ENCODE results near the gene RETREG3. TPM values are rescaled to one million over a fixed set of nuclear protein-coding genes. Genes with fewer than 3 reads are reported as not detected.

Gene RETREG3
- total and polyA plus RNA-seq, 11 donors: 12.2 to 39.0 (median 24.9) TPM

DNA sequence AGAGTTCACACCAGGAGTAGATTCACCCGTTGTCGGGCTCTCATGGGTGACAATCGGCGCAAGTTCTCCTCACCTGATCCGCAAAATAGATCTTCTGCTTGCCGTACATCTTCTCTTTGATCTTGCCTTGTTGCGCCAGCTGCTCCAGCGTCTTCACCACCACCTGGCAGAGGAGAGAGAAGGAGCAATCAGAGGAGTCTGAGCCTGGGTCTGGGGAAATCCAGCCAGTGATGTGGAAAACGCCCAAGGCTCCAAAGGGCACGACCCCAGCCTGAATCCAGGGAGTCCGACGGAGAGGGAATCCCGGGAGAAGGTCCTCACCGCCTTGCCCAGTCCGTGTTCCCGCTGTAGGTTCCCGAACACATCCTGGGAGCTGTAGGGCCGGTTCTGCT is 32.0 kb downstream of the RETREG3 start:
- ATAC-seq (no peak), DNase-seq (peak in 1 of 5 donors; percentile 35)
- intact Hi-C loops (cut with DNase I): loop anchor here in 5 of 10 donors (1.0 to 10.0 kb wide), 5 partner anchors 32 to 360 kb away; partner anchors contain the start of genes RAMP2 (in 3 of the 5), PLEKHH3 (in 2 of the 5), RETREG3 (in 1 of the 5) and TUBG1 (in 1 of the 5)
- no peaks in the 10 kb centered on the region for H3K9me3 ChIP-seq
- no peak for TF ChIP-seq POLR2A (IDR thresholded peaks at IDR 0.05)
- TF ChIP-seq CTCF (IDR thresholded peaks at IDR 0.05): no peak
- WGBS, 4 donors: 3 to 10% (median 5%) methylated on average over 18 of the region's 18 CpGs
- peak overlapping the region; percentile 22 to 96 (median 65) for H3K4me3 ChIP-seq
- H3K4me1 ChIP-seq: peaks cover 0 to 32% (median 14%) of the 10 kb centered on the region in 12 donors
- peak overlapping the region in 10 of 12 donors; percentile 85 to 99 (median 91) for H3K27ac ChIP-seq
- no peaks in the 10 kb centered on the region for H3K27me3 ChIP-seq
- peaks cover 0 to 69% (median 61%) of the 10 kb centered on the region in 9 donors for H3K36me3 ChIP-seq

GRCh38 chr17:42574463-42574862 is 34.7 kb downstream of the RETREG3 start:
- ATAC-seq (no peak), DNase-seq (no peak)
- H3K9me3 ChIP-seq: no peaks in the 10 kb centered on the region
- no peaks in the 10 kb centered on the region for H3K27me3 ChIP-seq
- TF ChIP-seq POLR2A (IDR thresholded peaks at IDR 0.05): no peak
- TF ChIP-seq CTCF (IDR thresholded peaks at IDR 0.05): no peak
- 75 to 85% (median 81%) methylated on average over 3 of the region's 3 CpGs for WGBS, 4 donors
- no peak overlapping the region for H3K4me3 ChIP-seq
- H3K36me3 ChIP-seq: peaks cover 0 to 69% (median 63%) of the 10 kb centered on the region in 9 donors
- H3K27ac ChIP-seq: no peak overlapping the region
- H3K4me1 ChIP-seq: peaks cover 0 to 42% (median 14%) of the 10 kb centered on the region in 12 donors
- intact Hi-C loops (cut with DNase I): loop anchor here in 1 of 10 donors (10.0 kb wide), 1 partner anchor 190 kb away; the partner anchor contains the start of gene RAMP2

- Histone ChIP-seq H3K27ac (peak overlapping the region in 1 of 12 donors; percentile 10), H3K36me3 (peaks cover 0 to 75% (median 72%) of the 10 kb centered on the region in 9 donors), H3K9me3 (no peaks in the 10 kb centered on the region), H3K27me3 (no peaks in the 10 kb centered on the region), H3K4me3 (no peak overlapping the region), H3K4me1 (peaks cover 0 to 44% (median 12%) of the 10 kb centered on the region in 12 donors)
- TF ChIP-seq POLR2A (IDR thresholded peaks at IDR 0.05): no peak
- no peak for TF ChIP-seq CTCF (IDR thresholded peaks at IDR 0.05)
- intact Hi-C loops (cut with DNase I): loop anchor here in 1 of 10 donors (10.0 kb wide), 1 partner anchor 192 kb away; the partner anchor contains the start of gene RAMP2
- WGBS, 4 donors: 70 to 90% (median 85%) methylated on average over 4 of the region's 4 CpGs
- peak in 1 of 5 donors; percentile 7 for DNase-seq
- no peak for ATAC-seq
These were observed 36.1 kb downstream of the RETREG3 start for GRCh38 chr17:42573095-42573494.

DNA sequence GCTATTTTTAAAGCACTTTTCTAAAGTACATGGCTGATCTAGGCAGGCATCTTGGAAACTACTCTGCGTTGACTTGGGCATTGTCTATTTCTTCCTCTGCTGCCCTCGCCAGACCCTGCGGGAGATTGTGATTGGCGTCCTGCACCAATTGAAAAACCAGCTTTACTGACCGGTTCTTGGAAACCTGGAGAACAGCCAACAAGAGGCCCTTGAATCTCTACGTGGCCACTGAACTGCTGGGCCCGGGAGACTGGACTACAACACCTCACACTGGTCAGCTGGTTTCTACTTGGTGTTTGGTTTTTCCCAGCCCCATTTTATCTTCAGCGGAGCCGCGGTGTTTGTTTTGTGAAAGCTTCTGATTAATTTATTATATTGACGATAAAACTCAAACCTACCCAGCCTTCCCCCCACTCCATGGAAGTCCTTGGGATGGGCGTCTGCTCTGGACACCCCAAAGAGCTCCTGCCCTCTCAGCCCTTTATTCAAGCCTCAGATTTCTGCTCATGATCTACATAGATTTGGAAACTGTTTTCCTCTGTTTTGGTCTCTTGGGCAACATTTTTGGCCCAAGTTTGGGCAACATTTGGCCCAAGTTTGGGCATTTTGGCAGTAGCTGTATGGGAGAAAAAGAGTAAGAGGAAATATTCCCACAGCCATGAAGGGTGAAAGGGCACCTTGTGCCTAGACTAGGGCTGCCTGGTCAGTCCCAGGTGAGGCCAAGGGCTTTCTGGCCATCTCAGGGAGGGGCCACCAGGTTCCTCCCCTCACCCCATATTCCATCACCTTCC is 37.5 kb downstream of the RETREG3 start:
- Histone ChIP-seq H3K27ac (no peak overlapping the region), H3K4me1 (peaks cover 0 to 41% (median 12%) of the 10 kb centered on the region in 12 donors), H3K36me3 (peaks cover 0 to 75% (median 72%) of the 10 kb centered on the region in 9 donors), H3K9me3 (no peaks in the 10 kb centered on the region), H3K4me3 (no peak overlapping the region), H3K27me3 (no peaks in the 10 kb centered on the region)
- TF ChIP-seq POLR2A (IDR thresholded peaks at IDR 0.05) (no peak), CTCF (IDR thresholded peaks at IDR 0.05) (no peak)
- DNase-seq: peak in 1 of 5 donors; percentile 6
- intact Hi-C loops (cut with DNase I): loop anchor here in 1 of 10 donors (10.0 kb wide), 1 partner anchor 193 kb away; the partner anchor contains the start of gene RAMP2
- ATAC-seq: no peak
- WGBS, 4 donors: 57 to 62% (median 59%) methylated on average over 12 of the region's 12 CpGs
